Measurements from ENCODE around the gene HMGCS2.

The HMGCS2 gene

GRCh38 chr1:119768778-119769177 is at the start of gene HMGCS2:
Gene HMGCS2, minus strand, starts transcription at chr1:119768905. Its CDS starts 61 bp downstream, at chr1:119768844.
- H3K27me3 ChIP-seq (ENCODE audit: insufficient read depth, low read length) = 0 out of 2 replicates have a peak, but pooled peaks cover 5% of the 10 kb centered on the region
- no peaks in the 10 kb centered on the region for H4K20me1 ChIP-seq (ENCODE audit: insufficient read depth, low read length)
- H3K27ac ChIP-seq (ENCODE audit: low read depth, low read length, poor library complexity, severe bottlenecking) = no peak within 1 kb of the TSS
- H3K4me1 ChIP-seq (ENCODE audit: insufficient read depth, low read length, severe bottlenecking) = no peaks in the 10 kb centered on the region
- no peak within 1 kb of the TSS for H3K4me2 ChIP-seq (ENCODE audit: low read length)
- H3K4me3 ChIP-seq (ENCODE audit: low read depth, low read length, poor library complexity, severe bottlenecking) = no peak within 1 kb of the TSS
- H3F3A ChIP-seq (ENCODE audit: insufficient read depth, low read length) = no peaks in the 10 kb centered on the region
- H3K36me3 ChIP-seq (ENCODE audit: insufficient read depth, low read length) = no peaks in the 10 kb centered on the region
- no peak within 1 kb of the TSS for H2AFZ ChIP-seq (ENCODE audit: low read length)
- no peaks in the 10 kb centered on the region for H3K79me2 ChIP-seq (ENCODE audit: insufficient read depth, low read length)
- H3K9ac ChIP-seq (ENCODE audit: low read length) = no peak within 1 kb of the TSS
- no peaks in the 10 kb centered on the region for H3K9me2 ChIP-seq (ENCODE audit: low read depth, low read length)
- no peaks in the 10 kb centered on the region for H3K9me3 ChIP-seq (ENCODE audit: low read length)
- no peak for TF ChIP-seq EZH2 (IDR thresholded peaks at IDR 0.05; ENCODE audit: borderline replicate concordance, low read length)
- no peak for TF ChIP-seq CTCF (IDR thresholded peaks at IDR 0.05; ENCODE audit: low read length)

- TF ChIP-seq CTCF (IDR thresholded peaks at IDR 0.05; ENCODE audit: low read length) (no peak), EZH2 (IDR thresholded peaks at IDR 0.05; ENCODE audit: borderline replicate concordance, low read length) (no peak)
These were observed 49.5 kb upstream of the HMGCS2 start for GRCh38 chr1:119818181-119818580.

GRCh38 chr1:119816407-119816806 is 47.7 kb upstream of the HMGCS2 start:
- no peaks in the 10 kb centered on the region for H3K36me3 ChIP-seq (ENCODE audit: insufficient read depth, low read length)
- no peak overlapping the region for H3K27ac ChIP-seq (ENCODE audit: low read depth, low read length, poor library complexity, severe bottlenecking)
- H4K20me1 ChIP-seq (ENCODE audit: insufficient read depth, low read length) = no peaks in the 10 kb centered on the region
- H3K27me3 ChIP-seq (ENCODE audit: insufficient read depth, low read length) = no peaks in the 10 kb centered on the region
- H3K9me3 ChIP-seq (ENCODE audit: low read length) = no peaks in the 10 kb centered on the region
- no peaks in the 10 kb centered on the region for H3K4me1 ChIP-seq (ENCODE audit: insufficient read depth, low read length, severe bottlenecking)
- H3K79me2 ChIP-seq (ENCODE audit: insufficient read depth, low read length) = no peaks in the 10 kb centered on the region
- no peak overlapping the region for H3K4me2 ChIP-seq (ENCODE audit: low read length)
- H2AFZ ChIP-seq (ENCODE audit: low read length) = no peak overlapping the region
- no peaks in the 10 kb centered on the region for H3F3A ChIP-seq (ENCODE audit: insufficient read depth, low read length)
- TF ChIP-seq CTCF (IDR thresholded peaks at IDR 0.05; ENCODE audit: low read length) = no peak
- TF ChIP-seq EZH2 (IDR thresholded peaks at IDR 0.05; ENCODE audit: borderline replicate concordance, low read length) = no peak
- H3K4me3 ChIP-seq (ENCODE audit: low read depth, low read length, poor library complexity, severe bottlenecking) = no peak overlapping the region
- H3K9me2 ChIP-seq (ENCODE audit: low read depth, low read length) = no peaks in the 10 kb centered on the region
- no peak overlapping the region for H3K9ac ChIP-seq (ENCODE audit: low read length)

More at GRCh38 chr1:119818181-119818580, 49.5 kb upstream of the HMGCS2 start:
- no peaks in the 10 kb centered on the region for H3K9me2 ChIP-seq (ENCODE audit: low read depth, low read length)
- no peaks in the 10 kb centered on the region for H3K79me2 ChIP-seq (ENCODE audit: insufficient read depth, low read length)
- no peaks in the 10 kb centered on the region for H4K20me1 ChIP-seq (ENCODE audit: insufficient read depth, low read length)
- H3K27me3 ChIP-seq (ENCODE audit: insufficient read depth, low read length) = no peaks in the 10 kb centered on the region
- H3K9ac ChIP-seq (ENCODE audit: low read length) = no peak overlapping the region
- H3K4me3 ChIP-seq (ENCODE audit: low read depth, low read length, poor library complexity, severe bottlenecking) = no peak overlapping the region
- no peaks in the 10 kb centered on the region for H3K9me3 ChIP-seq (ENCODE audit: low read length)
- H2AFZ ChIP-seq (ENCODE audit: low read length) = no peak overlapping the region
- H3K27ac ChIP-seq (ENCODE audit: low read depth, low read length, poor library complexity, severe bottlenecking) = no peak overlapping the region
- H3K4me1 ChIP-seq (ENCODE audit: insufficient read depth, low read length, severe bottlenecking) = no peaks in the 10 kb centered on the region
- H3F3A ChIP-seq (ENCODE audit: insufficient read depth, low read length) = no peaks in the 10 kb centered on the region
- H3K4me2 ChIP-seq (ENCODE audit: low read length) = no peak overlapping the region
- no peaks in the 10 kb centered on the region for H3K36me3 ChIP-seq (ENCODE audit: insufficient read depth, low read length)

Measured in OCI-LY1 (cell line).